Epithelial cell of esophagus (primary cell): ENCODE measurements around the gene CDH12.
A peak's percentile ranks its signal among the peaks of the same experiment; 100 is the strongest.

ENCODE experiments used
- DNase-seq: peaks from one replicate; pipeline ENCODE4 v3.0.0; 2010; ENCODE audit warnings: low read depth
- H3K4me3 ChIP-seq: 2 replicates; pipeline ENCODE4 v1.5.1; 2011; ENCODE audit warnings: mild to moderate bottlenecking, low read length, control low read depth
- CTCF ChIP-seq: IDR thresholded peaks from 2 replicates; pipeline ENCODE4 v1.5.1; 2011; ENCODE audit warnings: low read depth, mild to moderate bottlenecking, low read length, control low read depth, inconsistent platforms; ENCODE audit not compliant: insufficient read depth; ENCODE audit errors: missing control alignments

The CDH12 gene

GRCh38 chr5:22842574-22842973 lies 10.6 kb downstream of the CDH12 start:
- no peak overlapping the region for H3K4me3 ChIP-seq
- peak; percentile 18 for DNase-seq
- no peak for TF ChIP-seq CTCF

- no peak for DNase-seq
- no peak for TF ChIP-seq CTCF
- no peak overlapping the region for H3K4me3 ChIP-seq
Observed at GRCh38 chr5:22837803-22838202, 15.3 kb downstream of the CDH12 start.

- DNase-seq, result peak; percentile 32
- TF ChIP-seq CTCF, result no peak
- no peak overlapping the region for H3K4me3 ChIP-seq
Observed at GRCh38 chr5:22835686-22836085, 17.5 kb downstream of the CDH12 start.

- DNase-seq, result no peak
- H3K4me3 ChIP-seq, result no peak overlapping the region
- TF ChIP-seq CTCF, result no peak
Observed at GRCh38 chr5:22793463-22793862, 59.7 kb downstream of the CDH12 start.

- no peak overlapping the region for H3K4me3 ChIP-seq
- TF ChIP-seq CTCF, result no peak
- DNase-seq, result peak; percentile 13
Observed at GRCh38 chr5:22787807-22788206, 65.3 kb downstream of the CDH12 start.

GRCh38 chr5:22787398-22787797 lies 65.7 kb downstream of the CDH12 start:
- H3K4me3 ChIP-seq, result no peak overlapping the region
- no peak for DNase-seq
- no peak for TF ChIP-seq CTCF

GRCh38 chr5:22780756-22781155 lies 72.4 kb downstream of the CDH12 start:
- no peak for DNase-seq
- no peak for TF ChIP-seq CTCF

More at GRCh38 chr5:22780756-22781155, 72.4 kb downstream of the CDH12 start:
- no peak overlapping the region for H3K4me3 ChIP-seq
